GM23338 (cell line): ENCODE measurements around the gene ZCCHC14. TPM values are rescaled to one million over a fixed set of nuclear protein-coding genes. Genes with fewer than 3 reads are reported as not detected.

Experiments used
- ATAC-seq: fragments of 200-7000 bp; cut with Tn5 transposase; 3 replicates; pipeline ENCODE4 v1.9.1; 2020
- DNase-seq: peaks from one replicate; pipeline ENCODE4 v3.0.0-alpha.2; 2015; ENCODE audit warnings: low spot score
- H2AFZ ChIP-seq: fragments of 200-600 bp; sonication (generic); 2 replicates; pipeline ENCODE4 v1.8.0; 2016; ENCODE audit warnings: antibody characterized with exemption, mild to moderate bottlenecking, moderate library complexity
- H3F3A ChIP-seq: fragments of 200-600 bp; sonication (generic); replicated peaks from 2 replicates; pipeline ENCODE4 v1.8.0; 2017; ENCODE audit warnings: antibody characterized with exemption, mixed run types, low read depth
- H3K27ac ChIP-seq: fragments of 200-600 bp; sonication (generic); 2 replicates; pipeline ENCODE4 v1.6.1; 2016; ENCODE audit warnings: low read depth
- H3K27me3 ChIP-seq: fragments of 200-600 bp; sonication (generic); 2 replicates; pipeline ENCODE4 v1.8.0; 2016; ENCODE audit warnings: mild to moderate bottlenecking, mixed run types, moderate library complexity; ENCODE audit not compliant: insufficient read depth
- H3K36me3 ChIP-seq: fragments of 200-600 bp; sonication (generic); 2 replicates; pipeline ENCODE4 v1.8.0; 2016; ENCODE audit warnings: mild to moderate bottlenecking; ENCODE audit not compliant: insufficient read depth
- H3K4me1 ChIP-seq: fragments of 200-600 bp; sonication (generic); 2 replicates; pipeline ENCODE4 v1.8.0; 2016; ENCODE audit warnings: mild to moderate bottlenecking, moderate library complexity; ENCODE audit not compliant: insufficient read depth
- H3K4me2 ChIP-seq: fragments of 200-600 bp; sonication (generic); 2 replicates; pipeline ENCODE4 v1.7.1; 2017; ENCODE audit warnings: mixed run types
- H3K4me3 ChIP-seq: fragments of 200-600 bp; sonication (generic); 2 replicates; pipeline ENCODE4 v1.6.1; 2016; ENCODE audit warnings: mixed run types
- H3K79me2 ChIP-seq: fragments of 200-600 bp; sonication (generic); replicated peaks from 2 replicates; pipeline ENCODE4 v1.8.0; 2017; ENCODE audit warnings: mild to moderate bottlenecking; ENCODE audit not compliant: insufficient read depth
- H3K9me2 ChIP-seq: fragments of 200-600 bp; sonication (generic); 2 replicates; pipeline ENCODE4 v1.8.0; 2017; ENCODE audit not compliant: insufficient read depth
- H4K20me1 ChIP-seq: fragments of 200-600 bp; sonication (generic); replicated peaks from 2 replicates; pipeline ENCODE4 v1.8.0; 2017; ENCODE audit warnings: mild to moderate bottlenecking; ENCODE audit not compliant: insufficient read depth
- H3K27ac Mint-ChIP-seq: 2 replicates; pipeline ENCODE4 v1.8.0; 2020; ENCODE audit warnings: inconsistent platforms, mild to moderate bottlenecking, moderate library complexity, mixed read lengths
- H3K27me3 Mint-ChIP-seq: 3 replicates; pipeline ENCODE4 v1.8.0; 2022; ENCODE audit warnings: low read depth, mild to moderate bottlenecking, moderate library complexity, mixed read lengths, inconsistent platforms; ENCODE audit not compliant: insufficient read depth, poor library complexity
- H3K36me3 Mint-ChIP-seq: 3 replicates; pipeline ENCODE4 v1.8.0; 2021; ENCODE audit warnings: low read depth, mild to moderate bottlenecking, inconsistent platforms, moderate library complexity, mixed read lengths
- H3K4me1 Mint-ChIP-seq: 3 replicates; pipeline ENCODE4 v1.8.0; 2020; ENCODE audit warnings: mild to moderate bottlenecking, inconsistent platforms, mixed read lengths
- H3K4me3 Mint-ChIP-seq: 3 replicates; pipeline ENCODE4 v1.8.0; 2021; ENCODE audit warnings: moderate library complexity, mild to moderate bottlenecking, inconsistent platforms, mixed read lengths
- H3K9me3 Mint-ChIP-seq: 3 replicates; pipeline ENCODE4 v1.8.0; 2020; ENCODE audit warnings: moderate library complexity, mild to moderate bottlenecking, inconsistent platforms, mixed read lengths
- CREB1 ChIP-seq: fragments of 250-450 bp; sonication (Bioruptor Pico); IDR thresholded peaks from 2 replicates; pipeline ENCODE4 v1.5.0; 2020; ENCODE audit warnings: low read depth, mild to moderate bottlenecking, moderate library complexity
- EZH2 ChIP-seq: fragments of 200-600 bp; sonication (generic); IDR thresholded peaks from one replicate; pipeline ENCODE4 v1.8.0; 2017; ENCODE audit warnings: antibody characterized with exemption, mild to moderate bottlenecking, low read depth; ENCODE audit not compliant: unreplicated experiment
- EZH2phosphoT487 ChIP-seq: fragments of 200-600 bp; sonication (generic); IDR thresholded peaks from one replicate; pipeline ENCODE4 v1.8.1; 2018; ENCODE audit warnings: antibody characterized with exemption; ENCODE audit not compliant: unreplicated experiment
- JUNB ChIP-seq: IDR thresholded peaks from one replicate; pipeline ENCODE4 v1.6.1; 2016; ENCODE audit warnings: antibody characterized with exemption; ENCODE audit not compliant: unreplicated experiment
- NANOG ChIP-seq: IDR thresholded peaks from 2 replicates; pipeline ENCODE4 v1.6.1; 2016; ENCODE audit warnings: antibody characterized with exemption, borderline replicate concordance
- POLR2AphosphoS5 ChIP-seq: IDR thresholded peaks from 2 replicates; pipeline ENCODE4 v1.6.1; 2016; ENCODE audit warnings: antibody characterized with exemption, low read depth
- STAT1 ChIP-seq: IDR thresholded peaks from one replicate; pipeline ENCODE4 v1.6.1; 2016; ENCODE audit warnings: antibody characterized with exemption; ENCODE audit not compliant: unreplicated experiment
- polyA plus RNA-seq: library from polyadenylated mRNA; unstranded; fragments of >200 nt; fragmentation: Nextera tagmentation; extraction: Ambion mirVana; gene quantifications from 2 replicates; pipeline ENCODE4 v1.2.1, GENCODE V29; 2016
- total RNA-seq: library from RNA; depleted of rRNA; stranded (reverse); fragments of >200 nt; shearing (Covaris generic); gene quantifications from 2 replicates; pipeline ENCODE4 v1.2.3, GENCODE V29; 2014
- TF ChIP-seq, protein P1 (sequence below): IDR thresholded peaks from one replicate; pipeline ENCODE4 v1.6.1; 2018; ENCODE audit warnings: antibody characterized with exemption; ENCODE audit not compliant: unreplicated experiment
- TF ChIP-seq, protein P2 (sequence below), 2 experiments: fragments of 200-600 bp in 1 of 2; sonication (generic) in 1 of 2; conservative IDR thresholded peaks; 2 replicates each; pipeline versions ENCODE4 v1.5.1 to v1.6.1; 2016 to 2017; ENCODE audit warnings: antibody characterized with exemption in 2 of 2, low read depth in 2 of 2, mild to moderate bottlenecking in 2 of 2, moderate library complexity in 1 of 2

The ZCCHC14 gene
- total and polyA plus RNA-seq, 2 experiments from 2014 or later: 6.8 to 22.4 TPM

DNA sequence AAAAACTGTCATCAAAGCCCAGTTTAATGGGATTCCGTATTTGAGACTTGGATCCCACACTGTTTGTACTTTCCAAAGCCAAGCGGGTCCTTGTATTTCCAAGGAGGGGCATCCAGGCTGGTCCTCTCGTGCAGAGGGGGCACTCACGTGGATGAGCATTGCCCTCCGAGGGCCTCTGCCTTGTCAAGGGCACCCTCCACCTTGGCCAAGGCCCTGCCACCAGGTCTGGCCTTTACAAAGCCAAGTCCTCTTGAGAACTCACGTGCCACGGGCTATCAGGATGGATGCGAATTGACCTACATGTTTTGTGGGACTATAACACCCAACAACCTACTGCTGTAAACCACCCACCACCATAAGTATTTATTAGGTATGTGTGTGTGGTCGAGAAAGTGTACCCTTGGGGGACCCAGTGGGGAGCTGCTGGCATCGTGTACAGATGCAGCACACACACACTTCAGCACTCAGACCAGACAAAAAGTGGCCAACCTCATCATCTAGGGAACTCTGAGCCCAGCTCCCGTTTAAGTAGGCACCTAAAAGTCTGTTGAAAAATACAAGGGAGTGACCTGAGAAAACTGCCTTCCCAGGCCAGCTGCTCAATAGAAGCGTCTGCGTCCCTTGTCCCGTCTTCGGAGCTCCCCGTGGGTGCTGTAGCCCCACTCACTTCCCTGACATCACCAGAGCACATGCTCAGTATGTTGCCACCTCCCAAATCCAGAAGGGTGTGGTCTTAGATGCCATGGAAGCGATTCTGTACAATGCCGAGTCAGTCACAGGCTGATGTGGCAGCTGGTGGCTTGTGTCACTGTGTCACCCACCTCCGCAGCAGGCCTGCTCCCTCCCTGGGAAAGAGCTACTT, 87.8 kb downstream of the ZCCHC14 start:
- Mint-ChIP-seq H3K4me3 (no peak overlapping the region), H3K36me3 (peaks cover 44% of the 10 kb centered on the region), H3K9me3 (no peaks in the 10 kb centered on the region), H3K27ac (no peak overlapping the region), H3K27me3 (no peaks in the 10 kb centered on the region), H3K4me1 (0 out of 3 replicates have a peak, but pooled peaks cover 3% of the 10 kb centered on the region)
- TF ChIP-seq POLR2AphosphoS5: 0 out of 2 replicates have a peak, but pooled peaks have one; percentile 8
- TF ChIP-seq EZH2: no peak
- peaks cover 20% of the 10 kb centered on the region for H3K36me3 ChIP-seq
- no peaks in the 10 kb centered on the region for H3K4me1 ChIP-seq
- H3K4me2 ChIP-seq: no peak overlapping the region
- peaks cover 14% of the 10 kb centered on the region for H4K20me1 ChIP-seq
- H3K79me2 ChIP-seq: no peaks in the 10 kb centered on the region
- no peak overlapping the region for H3K4me3 ChIP-seq
- no peak for DNase-seq
- H3K27me3 ChIP-seq: no peaks in the 10 kb centered on the region
- H3F3A ChIP-seq: 0 out of 2 replicates have a peak, but pooled peaks cover 3% of the 10 kb centered on the region
- no peak overlapping the region for H3K27ac ChIP-seq
- ATAC-seq: no peak
- no peaks in the 10 kb centered on the region for H3K9me2 ChIP-seq
- no peak overlapping the region for H2AFZ ChIP-seq

DNA sequence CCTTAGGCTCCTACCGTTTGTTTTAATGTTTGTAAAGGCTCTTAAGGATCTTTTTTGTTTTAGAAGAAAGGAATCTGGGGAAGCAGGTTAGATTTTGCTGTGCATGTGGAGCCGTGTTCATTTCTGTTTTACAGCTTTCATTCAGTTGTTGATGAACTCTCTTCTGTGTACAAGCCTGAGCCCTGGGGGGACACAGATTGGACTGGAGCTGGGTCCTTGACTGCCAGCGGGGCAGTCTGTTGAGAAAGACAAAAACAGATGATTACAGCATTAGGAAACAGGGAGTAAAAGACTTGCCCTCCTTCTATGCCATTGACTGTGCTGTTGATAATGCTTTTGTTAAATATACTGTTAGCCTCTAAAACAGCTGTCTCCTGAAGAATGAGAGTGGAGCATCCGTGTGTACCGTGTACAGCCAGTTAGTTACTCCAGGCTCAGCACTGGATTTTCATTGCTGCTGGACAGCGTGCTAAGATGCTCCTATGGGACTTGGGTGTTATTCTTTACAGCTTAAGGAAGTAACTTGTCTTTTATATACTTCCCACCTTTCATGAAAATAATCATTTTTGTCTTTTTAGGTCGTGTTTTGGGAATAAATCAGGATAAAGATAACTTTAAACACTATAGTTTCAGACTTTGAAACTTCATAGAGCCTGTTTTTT, 97.5 kb downstream of the ZCCHC14 start:
- Histone ChIP-seq H3K9me2 (no peaks in the 10 kb centered on the region), H2AFZ (no peak overlapping the region), H3K36me3 (peaks cover 13% of the 10 kb centered on the region; the same call in 1 of the 2 replicates), H3K79me2 (peaks cover 56% of the 10 kb centered on the region), H3K4me3 (no peak overlapping the region), H3K27ac (no peak overlapping the region), H3K4me2 (no peak overlapping the region), H3K27me3 (no peaks in the 10 kb centered on the region), H4K20me1 (peaks cover 44% of the 10 kb centered on the region), H3F3A (0 out of 2 replicates have a peak, but pooled peaks cover 10% of the 10 kb centered on the region), H3K4me1 (peaks cover 12% of the 10 kb centered on the region)
- Mint-ChIP-seq H3K4me1 (peaks cover 19% of the 10 kb centered on the region), H3K27ac (no peak overlapping the region), H3K9me3 (no peaks in the 10 kb centered on the region; the same call in 2 of the 3 replicates), H3K27me3 (peaks cover 10% of the 10 kb centered on the region), H3K36me3 (peaks cover 19% of the 10 kb centered on the region), H3K4me3 (no peak overlapping the region)
- DNase-seq (no peak), ATAC-seq (no peak)
- no peak for TF ChIP-seq CREB1

DNA sequence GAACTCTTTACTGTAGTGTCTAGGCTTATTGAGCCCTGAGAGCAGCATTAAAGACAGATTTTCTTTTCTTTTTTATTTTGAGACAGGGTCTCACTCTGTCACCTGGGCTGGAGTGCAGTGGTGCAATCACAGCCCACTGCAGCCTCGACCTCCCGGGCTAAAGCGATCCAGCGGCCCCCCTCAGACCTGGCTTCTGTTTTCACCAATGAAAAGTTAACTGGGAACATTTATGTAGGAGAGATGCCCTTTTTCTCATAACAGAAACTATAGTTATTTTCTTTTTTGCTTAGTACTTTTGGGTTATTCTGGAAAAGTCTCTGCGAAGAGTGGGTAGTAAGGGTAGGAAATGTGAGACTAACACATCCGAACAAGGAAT, 99.2 kb downstream of the ZCCHC14 start:
- peaks cover 44% of the 10 kb centered on the region for H4K20me1 ChIP-seq
- DNase-seq (no peak), ATAC-seq (no peak)
- H3K9me2 ChIP-seq: no peaks in the 10 kb centered on the region
- H3K27ac ChIP-seq: no peak overlapping the region
- no peaks in the 10 kb centered on the region for H3K27me3 ChIP-seq
- Mint-ChIP-seq H3K4me1 (peaks cover 19% of the 10 kb centered on the region), H3K4me3 (peak overlapping the region; percentile 88), H3K9me3 (no peaks in the 10 kb centered on the region; the same call in 2 of the 3 replicates), H3K36me3 (peaks cover 5% of the 10 kb centered on the region), H3K27me3 (peaks cover 9% of the 10 kb centered on the region), H3K27ac (no peak overlapping the region)
- H3K36me3 ChIP-seq: 0 out of 2 replicates have a peak, but pooled peaks cover 3% of the 10 kb centered on the region
- 0 out of 2 replicates have a peak, but pooled peaks cover 10% of the 10 kb centered on the region for H3F3A ChIP-seq
- peak overlapping the region; percentile 79 for H3K4me3 ChIP-seq
- H2AFZ ChIP-seq: no peak overlapping the region
- peaks cover 56% of the 10 kb centered on the region for H3K79me2 ChIP-seq
- H3K4me2 ChIP-seq: peak overlapping the region; percentile 94
- H3K4me1 ChIP-seq: peaks cover 12% of the 10 kb centered on the region
- TF ChIP-seq CREB1 (no peak), POLR2AphosphoS5 (no peak), NANOG (no peak), STAT1 (no peak), JUNB (no peak), EZH2 (no peak), EZH2phosphoT487 (no peak)
- TF ChIP-seq, protein P1, sequence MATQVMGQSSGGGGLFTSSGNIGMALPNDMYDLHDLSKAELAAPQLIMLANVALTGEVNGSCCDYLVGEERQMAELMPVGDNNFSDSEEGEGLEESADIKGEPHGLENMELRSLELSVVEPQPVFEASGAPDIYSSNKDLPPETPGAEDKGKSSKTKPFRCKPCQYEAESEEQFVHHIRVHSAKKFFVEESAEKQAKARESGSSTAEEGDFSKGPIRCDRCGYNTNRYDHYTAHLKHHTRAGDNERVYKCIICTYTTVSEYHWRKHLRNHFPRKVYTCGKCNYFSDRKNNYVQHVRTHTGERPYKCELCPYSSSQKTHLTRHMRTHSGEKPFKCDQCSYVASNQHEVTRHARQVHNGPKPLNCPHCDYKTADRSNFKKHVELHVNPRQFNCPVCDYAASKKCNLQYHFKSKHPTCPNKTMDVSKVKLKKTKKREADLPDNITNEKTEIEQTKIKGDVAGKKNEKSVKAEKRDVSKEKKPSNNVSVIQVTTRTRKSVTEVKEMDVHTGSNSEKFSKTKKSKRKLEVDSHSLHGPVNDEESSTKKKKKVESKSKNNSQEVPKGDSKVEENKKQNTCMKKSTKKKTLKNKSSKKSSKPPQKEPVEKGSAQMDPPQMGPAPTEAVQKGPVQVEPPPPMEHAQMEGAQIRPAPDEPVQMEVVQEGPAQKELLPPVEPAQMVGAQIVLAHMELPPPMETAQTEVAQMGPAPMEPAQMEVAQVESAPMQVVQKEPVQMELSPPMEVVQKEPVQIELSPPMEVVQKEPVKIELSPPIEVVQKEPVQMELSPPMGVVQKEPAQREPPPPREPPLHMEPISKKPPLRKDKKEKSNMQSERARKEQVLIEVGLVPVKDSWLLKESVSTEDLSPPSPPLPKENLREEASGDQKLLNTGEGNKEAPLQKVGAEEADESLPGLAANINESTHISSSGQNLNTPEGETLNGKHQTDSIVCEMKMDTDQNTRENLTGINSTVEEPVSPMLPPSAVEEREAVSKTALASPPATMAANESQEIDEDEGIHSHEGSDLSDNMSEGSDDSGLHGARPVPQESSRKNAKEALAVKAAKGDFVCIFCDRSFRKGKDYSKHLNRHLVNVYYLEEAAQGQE: no peak
- TF ChIP-seq, protein P2, sequence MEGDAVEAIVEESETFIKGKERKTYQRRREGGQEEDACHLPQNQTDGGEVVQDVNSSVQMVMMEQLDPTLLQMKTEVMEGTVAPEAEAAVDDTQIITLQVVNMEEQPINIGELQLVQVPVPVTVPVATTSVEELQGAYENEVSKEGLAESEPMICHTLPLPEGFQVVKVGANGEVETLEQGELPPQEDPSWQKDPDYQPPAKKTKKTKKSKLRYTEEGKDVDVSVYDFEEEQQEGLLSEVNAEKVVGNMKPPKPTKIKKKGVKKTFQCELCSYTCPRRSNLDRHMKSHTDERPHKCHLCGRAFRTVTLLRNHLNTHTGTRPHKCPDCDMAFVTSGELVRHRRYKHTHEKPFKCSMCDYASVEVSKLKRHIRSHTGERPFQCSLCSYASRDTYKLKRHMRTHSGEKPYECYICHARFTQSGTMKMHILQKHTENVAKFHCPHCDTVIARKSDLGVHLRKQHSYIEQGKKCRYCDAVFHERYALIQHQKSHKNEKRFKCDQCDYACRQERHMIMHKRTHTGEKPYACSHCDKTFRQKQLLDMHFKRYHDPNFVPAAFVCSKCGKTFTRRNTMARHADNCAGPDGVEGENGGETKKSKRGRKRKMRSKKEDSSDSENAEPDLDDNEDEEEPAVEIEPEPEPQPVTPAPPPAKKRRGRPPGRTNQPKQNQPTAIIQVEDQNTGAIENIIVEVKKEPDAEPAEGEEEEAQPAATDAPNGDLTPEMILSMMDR (conservative IDR thresholded peaks at IDR 0.05; ENCODE audit: low read depth in 2 of 2): no peak
